ENCODE results near the gene TMPRSS9.

DNA sequence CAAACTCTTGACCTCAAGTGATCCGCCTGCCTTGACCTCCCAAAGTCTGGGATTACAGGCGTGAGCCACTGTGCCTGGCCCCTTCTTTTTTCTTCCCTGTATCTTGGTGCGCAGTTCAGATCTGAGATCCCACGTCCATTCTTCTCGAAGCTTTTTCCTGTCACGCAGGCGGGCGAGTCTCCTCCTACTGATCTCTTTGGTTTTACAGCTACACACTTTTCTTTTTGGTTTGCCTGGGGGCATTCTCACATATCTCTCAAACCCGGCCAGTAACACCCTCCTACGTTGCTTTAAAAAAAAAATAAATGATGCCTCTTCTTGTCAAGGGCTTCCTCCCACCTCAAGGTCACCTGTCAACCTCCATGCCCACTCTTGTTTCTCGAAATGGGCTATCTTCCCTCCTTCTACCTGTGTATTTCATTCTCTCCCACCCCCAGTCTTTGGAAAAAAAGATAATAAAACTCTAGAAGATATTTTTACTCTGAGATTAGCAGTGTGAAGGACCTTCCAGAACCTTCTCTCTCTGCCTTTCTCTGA, 12.1 kb downstream of the TMPRSS9 start:
- TF ChIP-seq, protein P1, sequence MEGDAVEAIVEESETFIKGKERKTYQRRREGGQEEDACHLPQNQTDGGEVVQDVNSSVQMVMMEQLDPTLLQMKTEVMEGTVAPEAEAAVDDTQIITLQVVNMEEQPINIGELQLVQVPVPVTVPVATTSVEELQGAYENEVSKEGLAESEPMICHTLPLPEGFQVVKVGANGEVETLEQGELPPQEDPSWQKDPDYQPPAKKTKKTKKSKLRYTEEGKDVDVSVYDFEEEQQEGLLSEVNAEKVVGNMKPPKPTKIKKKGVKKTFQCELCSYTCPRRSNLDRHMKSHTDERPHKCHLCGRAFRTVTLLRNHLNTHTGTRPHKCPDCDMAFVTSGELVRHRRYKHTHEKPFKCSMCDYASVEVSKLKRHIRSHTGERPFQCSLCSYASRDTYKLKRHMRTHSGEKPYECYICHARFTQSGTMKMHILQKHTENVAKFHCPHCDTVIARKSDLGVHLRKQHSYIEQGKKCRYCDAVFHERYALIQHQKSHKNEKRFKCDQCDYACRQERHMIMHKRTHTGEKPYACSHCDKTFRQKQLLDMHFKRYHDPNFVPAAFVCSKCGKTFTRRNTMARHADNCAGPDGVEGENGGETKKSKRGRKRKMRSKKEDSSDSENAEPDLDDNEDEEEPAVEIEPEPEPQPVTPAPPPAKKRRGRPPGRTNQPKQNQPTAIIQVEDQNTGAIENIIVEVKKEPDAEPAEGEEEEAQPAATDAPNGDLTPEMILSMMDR (IDR thresholded peaks at IDR 0.05 in 8 of 11, conservative IDR thresholded peaks at IDR 0.05 in 3 of 11) = no peak
- no peak for TF ChIP-seq POLR2AphosphoS5 (IDR thresholded peaks at IDR 0.05)
- no peak for TF ChIP-seq POLR2A (IDR thresholded peaks at IDR 0.05)
